Heart right ventricle (tissue), 16 donors: Measurements from ENCODE around the gene ZNF526. TPM values are rescaled to one million over a fixed set of nuclear protein-coding genes. Genes with fewer than 3 reads are reported as not detected.
"Not testable (repeated sequence)": the region's sequence is repeated elsewhere in the genome, so short reads cannot be mapped to it uniquely, and the experiment has no call there.

Source experiments
- ATAC-seq, 8 donors: fragments of 200-7000 bp; cut with Tn5 transposase; one replicate each; pipeline ENCODE4 v1.9.1; 2020; ENCODE audit warnings: mild to moderate bottlenecking in 8 of 8, moderate library complexity in 8 of 8, moderate number of reproducible peaks in 1 of 8
- DNase-seq, 2 donors: peaks; one replicate each; pipeline ENCODE4 v3.0.0-alpha.2; 2020
- H3K27ac ChIP-seq, 10 donors: fragments of 200-600 bp; sonication (generic) in 2 of 10; one replicate each; pipeline versions ENCODE4 v1.5.0 to v1.8.0; 2020 to 2022; ENCODE audit warnings: mild to moderate bottlenecking in 3 of 10
- H3K27me3 ChIP-seq, 7 donors: fragments of 200-600 bp; one replicate each; pipeline ENCODE4 v1.8.0; 2021 to 2022; ENCODE audit warnings: mild to moderate bottlenecking in 2 of 7
- H3K36me3 ChIP-seq, 9 donors: fragments of 200-600 bp; sonication (generic) in 1 of 9; one replicate each; pipeline versions ENCODE4 v1.5.0 to v1.8.0; 2020 to 2022; ENCODE audit warnings: mild to moderate bottlenecking in 2 of 9
- H3K4me1 ChIP-seq, 9 donors: fragments of 200-600 bp; sonication (generic) in 1 of 9; one replicate each; pipeline versions ENCODE4 v1.5.0 to v1.8.0; 2020 to 2022; ENCODE audit warnings: mild to moderate bottlenecking in 4 of 9
- H3K4me3 ChIP-seq, 10 donors: fragments of 200-600 bp; sonication (generic) in 2 of 10; one replicate each; pipeline versions ENCODE4 v1.5.0 to v1.8.0; 2020 to 2022; ENCODE audit warnings: mild to moderate bottlenecking in 7 of 10, moderate library complexity in 2 of 10
- H3K9me3 ChIP-seq, 11 donors: fragments of 200-600 bp in 10 of 11; sonication (generic) in 2 of 11; one replicate each; pipeline versions ENCODE4 v1.5.0 to v1.8.0; 2013 to 2022; ENCODE audit warnings: mild to moderate bottlenecking in 2 of 11, control low read depth in 1 of 11, moderate library complexity in 1 of 11
- WGBS, 2 donors: extraction: QIAGEN DNeasy Blood & Tissue Kit; methylation state at CpG; one replicate each; pipeline ENCODE4 v1.1.7; 2013; ENCODE audit warnings: inconsistent platforms in 1 of 2; 5-methylcytosine and 5-hydroxymethylcytosine counted together
- intact Hi-C, 10 donors: fragments of 100-400 bp; cut with DNase I; formaldehyde crosslinking; loops; one replicate each; pipeline versions ENCODE4 v1.11.1 to v1.14.2; 2022
- polyA plus RNA-seq, 2 donors: library from polyadenylated mRNA; stranded (reverse); fragments of 200-250 nt; gene quantifications; one replicate each; pipeline ENCODE4 v1.2.3, GENCODE V29; 2013
- total RNA-seq, 10 donors: library from RNA; stranded (reverse); fragmentation: NEBNext Ultra II Directional in 3 of 10; extraction: Animal tissue kit (Norgen Biotek cat#: 25700) in 3 of 10; gene quantifications; one replicate each; pipeline versions ENCODE4 v1.2.1 to v1.2.4, GENCODE V29; 2021 to 2023
- TF ChIP-seq, protein P1 (sequence below), 9 donors: fragments of 200-600 bp; sonication (generic) in 2 of 9; IDR thresholded peaks; one replicate each; pipeline versions ENCODE4 v1.5.0 to v1.8.0; 2021 to 2022; ENCODE audit warnings: antibody characterized with exemption in 9 of 9, mild to moderate bottlenecking in 5 of 9, moderate library complexity in 1 of 9
- donor health status: Arrhythmogenic right ventricular cardiomyopathy.
- donor health status: ischemic (EF 13 %, LVEDD 7.1; RV severe dilation, severe dysfunction).
- donor health status: healthy with polysubstance abuse.
- donor health status: DM: no; HTN: yes; CAD: no.
- donor health status: DM: no; HTN: no; CAD: no.
- donor health status: ischemic (EF 25% LVEDD 6.9; RV normal size, moderate dysfunction).
- donor health status: ischemic (EF 25% LVEDD 5.7; RV mildly dilated, moderate dysfunction).
- donor health status: healthy.
- donor health status: DM: yes; HTN: yes; CAD: no.
- donor health status: Ischemic cardiomyopathy.
- donor health status: ischemic (EF 35%, LVEDD 5.7; RV mildly dilated, moderate dysfunction).
- donor health status: nonischemic (EF 11% LVEDD 7.7; RV severe dilation, severe dysfunction).
- donor health status: DM: yes; HTN: yes; CAD: no.
- donor health status: PGD.
- donor health status: ischemic (EF 29% LVEDD 5.4; RV normal size, mild dysfunction).
- donor health status: nonischemic (EF 23%, LVEDD 6.1; RV moderate dilation, normal function).

ZNF526 gene
- total and polyA plus RNA-seq, 12 donors = 3.2 to 7.0 (median 5.1) TPM

DNA sequence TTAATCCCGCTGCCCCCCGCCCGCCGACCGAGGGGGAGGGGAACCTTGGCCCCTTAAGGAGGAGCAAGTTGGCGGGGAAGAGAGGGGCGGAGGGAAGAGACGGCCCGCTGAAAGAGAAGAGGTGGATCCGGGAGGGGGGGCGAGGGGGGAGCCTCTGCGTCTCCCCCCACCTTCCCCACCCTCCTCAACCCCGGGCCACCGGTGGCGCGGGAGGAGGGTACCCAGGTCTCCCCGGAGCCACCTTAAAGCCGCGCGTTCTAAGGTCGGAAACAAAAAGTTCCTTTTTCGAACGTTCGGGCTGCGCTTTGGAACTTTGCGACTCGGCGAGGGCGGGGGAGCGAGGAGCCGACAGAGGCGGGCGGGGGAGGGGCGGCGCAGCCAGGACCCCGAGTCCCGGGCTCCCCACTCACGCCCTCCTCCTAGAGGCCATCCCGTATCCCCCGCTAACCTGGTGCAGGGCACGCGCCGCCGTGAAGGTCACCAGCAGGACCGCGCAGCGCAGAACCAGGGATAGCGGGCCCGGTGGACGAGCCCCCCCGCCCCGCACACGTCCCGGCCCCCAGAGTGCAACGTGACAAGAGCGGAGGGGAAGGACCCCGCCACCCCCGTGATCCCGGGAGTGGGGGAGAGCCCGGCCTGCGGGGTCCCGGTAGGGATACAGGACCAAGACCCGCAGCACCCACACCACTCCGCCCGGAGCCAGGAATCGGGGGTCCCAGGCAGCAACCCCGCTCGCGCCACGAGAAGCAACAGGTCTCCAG, 34.2 kb downstream of the ZNF526 start:
- H3K27ac ChIP-seq = peak overlapping the region; percentile 96 to 100 (median 98)
- peaks cover 0 to 12% (median 4%) of the 10 kb centered on the region in 9 donors for H3K36me3 ChIP-seq
- peak overlapping the region; percentile 73 to 100 (median 98) for H3K4me3 ChIP-seq
- no peaks in the 10 kb centered on the region for H3K27me3 ChIP-seq
- intact Hi-C loops = loop anchor here in 4 of 10 donors (1.0 to 2.0 kb wide), 2 partner anchors 15 kb away; partner anchors contain the start of gene CIC (in 4 of the 4)
- H3K9me3 ChIP-seq = no peaks in the 10 kb centered on the region
- WGBS, 2 donors = 1% methylated on average over 54 to 70 of the region's 70 CpGs
- DNase-seq (peak; percentile 72 to 83), ATAC-seq (peak; percentile 12 to 38 (median 18))
- TF ChIP-seq, protein P1, sequence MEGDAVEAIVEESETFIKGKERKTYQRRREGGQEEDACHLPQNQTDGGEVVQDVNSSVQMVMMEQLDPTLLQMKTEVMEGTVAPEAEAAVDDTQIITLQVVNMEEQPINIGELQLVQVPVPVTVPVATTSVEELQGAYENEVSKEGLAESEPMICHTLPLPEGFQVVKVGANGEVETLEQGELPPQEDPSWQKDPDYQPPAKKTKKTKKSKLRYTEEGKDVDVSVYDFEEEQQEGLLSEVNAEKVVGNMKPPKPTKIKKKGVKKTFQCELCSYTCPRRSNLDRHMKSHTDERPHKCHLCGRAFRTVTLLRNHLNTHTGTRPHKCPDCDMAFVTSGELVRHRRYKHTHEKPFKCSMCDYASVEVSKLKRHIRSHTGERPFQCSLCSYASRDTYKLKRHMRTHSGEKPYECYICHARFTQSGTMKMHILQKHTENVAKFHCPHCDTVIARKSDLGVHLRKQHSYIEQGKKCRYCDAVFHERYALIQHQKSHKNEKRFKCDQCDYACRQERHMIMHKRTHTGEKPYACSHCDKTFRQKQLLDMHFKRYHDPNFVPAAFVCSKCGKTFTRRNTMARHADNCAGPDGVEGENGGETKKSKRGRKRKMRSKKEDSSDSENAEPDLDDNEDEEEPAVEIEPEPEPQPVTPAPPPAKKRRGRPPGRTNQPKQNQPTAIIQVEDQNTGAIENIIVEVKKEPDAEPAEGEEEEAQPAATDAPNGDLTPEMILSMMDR (IDR thresholded peaks at IDR 0.05) = peak in 4 of 9 donors; percentile 3 to 36 (median 31)
- peaks cover 28 to 60% (median 51%) of the 10 kb centered on the region in 9 donors for H3K4me1 ChIP-seq

DNA sequence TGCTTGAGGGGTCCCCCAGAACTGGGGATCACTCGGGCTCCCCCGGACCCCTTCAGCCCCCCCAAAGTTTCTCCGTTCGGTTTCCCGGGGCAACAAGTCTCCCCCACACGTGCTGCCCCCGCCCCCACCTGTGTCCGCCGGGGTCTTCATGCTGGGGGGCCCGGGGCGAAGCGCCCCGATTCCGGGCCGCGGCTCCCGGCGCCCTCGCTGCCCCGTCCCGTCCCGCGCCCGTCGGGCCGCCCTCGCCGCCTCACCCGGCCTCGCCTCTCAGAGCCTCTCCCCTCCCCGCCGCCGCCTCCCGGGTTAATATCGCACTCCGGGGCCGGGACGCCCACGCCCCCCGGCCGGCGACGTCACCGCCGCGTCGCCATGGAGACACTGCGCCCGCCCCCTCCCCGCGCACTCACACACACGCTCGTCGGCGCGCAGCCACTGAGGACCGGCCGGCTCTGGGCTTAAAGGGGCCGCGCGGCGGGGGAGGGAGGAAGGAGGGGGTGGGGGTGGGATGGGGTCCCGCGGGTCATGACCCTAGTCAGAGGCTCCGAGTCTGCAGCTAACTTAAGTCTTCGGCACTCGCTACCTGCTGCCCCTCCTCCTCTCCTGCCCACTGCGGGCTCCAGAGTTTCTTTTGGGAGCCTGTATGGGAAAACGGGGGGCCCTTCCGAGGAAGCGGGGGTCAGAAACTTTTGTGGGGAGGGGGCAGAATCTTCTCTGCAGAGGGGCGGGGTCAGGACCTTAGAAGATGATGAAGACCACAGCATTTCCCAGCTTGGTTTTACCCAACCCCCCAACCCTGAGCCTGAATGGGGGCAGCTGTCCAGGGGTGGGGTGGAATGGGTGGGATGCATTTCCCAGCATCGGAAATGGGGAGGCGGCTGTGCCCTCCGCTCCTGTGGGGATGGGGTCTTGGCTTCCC, 35.0 kb downstream of the ZNF526 start, which contains the start of gene ERF:
ERF (minus strand) TSS at position 279 of the 916 bp plus-strand sequence; CDS start at position 150, 129 bp downstream.
- TF ChIP-seq, protein P1 (IDR thresholded peaks at IDR 0.05) = no peak
- no peaks in the 10 kb centered on the region for H3K9me3 ChIP-seq
- intact Hi-C loops = loop anchor here in 5 of 10 donors (1.0 to 2.0 kb wide), 3 partner anchors 13 to 14 kb away; partner anchors contain the start of gene CIC (in 4 of the 5)
- WGBS, 2 donors = 1 to 2% methylated on average over 43 to 75 of the region's 75 CpGs
- H3K27ac ChIP-seq = peak within 1 kb of the TSS; percentile 96 to 100 (median 98)
- H3K4me3 ChIP-seq = peak within 1 kb of the TSS; percentile 73 to 100 (median 98)
- peaks cover 23 to 51% (median 42%) of the 10 kb centered on the region in 9 donors for H3K4me1 ChIP-seq
- no peaks in the 10 kb centered on the region for H3K27me3 ChIP-seq
- ATAC-seq = peak; percentile 79 to 88 (median 82)
- DNase-seq = peak; percentile 94 to 96
- H3K36me3 ChIP-seq = peaks cover 0 to 4% (median 0%) of the 10 kb centered on the region in 9 donors

DNA sequence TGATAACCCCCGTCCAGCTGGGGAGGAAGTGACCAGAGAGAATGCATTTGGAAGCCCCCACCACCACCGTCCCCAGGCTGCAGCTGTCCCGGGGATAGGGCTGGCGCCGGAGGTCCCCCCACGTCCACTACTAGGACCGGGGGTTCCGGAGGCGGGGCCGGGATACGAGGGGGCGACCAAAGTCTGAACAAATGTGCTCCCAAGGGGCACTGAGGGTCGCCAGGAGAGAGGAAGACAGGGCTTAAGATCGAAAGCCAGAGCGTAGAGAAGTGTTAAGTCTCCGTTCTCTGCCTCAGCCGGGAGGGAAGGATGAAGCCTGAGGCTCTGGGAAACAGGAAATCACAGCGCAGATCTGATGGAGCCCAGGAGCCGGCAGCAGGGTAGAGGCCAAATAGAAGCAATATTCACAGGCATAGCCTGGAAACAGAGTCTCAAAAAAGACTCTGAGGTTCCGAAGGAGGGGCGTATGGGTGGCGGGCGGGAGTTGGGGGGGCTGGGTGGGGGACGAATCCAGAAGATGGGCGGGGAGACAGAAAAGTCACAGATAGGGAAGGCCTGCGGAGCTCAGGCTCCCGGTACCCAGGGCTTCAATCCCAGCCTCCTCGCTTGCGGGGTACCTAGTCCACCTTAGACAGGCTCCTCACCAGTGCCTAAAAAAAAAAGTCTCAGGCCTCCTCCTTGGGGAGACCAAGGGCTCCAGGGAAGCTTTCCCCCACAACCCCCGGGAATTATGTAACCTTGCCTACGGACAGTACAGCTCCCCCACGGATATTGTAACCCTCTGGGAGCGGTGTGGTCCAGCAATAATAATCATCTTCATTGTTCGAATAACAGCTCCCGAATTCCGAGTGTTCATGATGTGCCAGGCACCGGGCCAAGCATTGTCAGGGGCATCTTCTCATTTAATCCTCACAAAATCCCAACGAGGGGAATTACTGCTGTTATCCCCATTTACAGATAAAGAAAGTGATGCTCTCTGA, 35.9 kb downstream of the ZNF526 start:
- Histone ChIP-seq H3K4me3 (peak overlapping the region; percentile 73 to 100 (median 98)), H3K27ac (peak overlapping the region; percentile 96 to 100 (median 98)), H3K9me3 (no peaks in the 10 kb centered on the region), H3K27me3 (no peaks in the 10 kb centered on the region), H3K36me3 (no peaks in the 10 kb centered on the region), H3K4me1 (peaks cover 13 to 42% (median 33%) of the 10 kb centered on the region in 9 donors)
- peak; percentile 1 to 48 (median 28) for ATAC-seq
- intact Hi-C loops = loop anchor here in 4 of 10 donors (1.0 to 2.0 kb wide), 2 partner anchors 12 to 13 kb away; partner anchors contain the start of gene CIC (in 3 of the 4)
- peak; percentile 65 to 83 for DNase-seq
- TF ChIP-seq, protein P1 (IDR thresholded peaks at IDR 0.05) = no peak
- WGBS, 2 donors = 3 to 4% methylated on average over 38 of the region's 38 CpGs

DNA sequence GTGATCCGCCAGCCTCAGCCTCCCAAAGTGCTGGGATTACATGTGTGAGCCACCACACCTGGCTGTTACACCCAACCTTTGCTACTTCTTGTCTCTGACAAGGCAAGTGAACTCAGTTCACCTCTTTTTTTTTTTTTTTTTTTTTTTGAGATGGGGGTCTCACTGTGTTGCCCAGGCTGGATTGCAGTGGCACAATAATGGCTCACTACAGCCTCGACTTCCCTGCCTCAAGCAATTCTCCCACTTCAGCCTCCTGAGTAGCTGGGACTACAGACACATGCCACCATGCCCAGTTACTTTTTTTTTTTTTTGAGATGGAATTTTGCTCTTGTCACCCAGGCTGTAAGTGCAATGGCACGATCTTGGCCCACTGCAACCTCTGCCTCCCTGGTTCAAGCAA, 37.7 kb downstream of the ZNF526 start:
- H3K4me1 ChIP-seq = peaks cover 0 to 24% (median 15%) of the 10 kb centered on the region in 9 donors
- intact Hi-C loops, H3K9me3 ChIP-seq, H3K27me3 ChIP-seq, H3K36me3 ChIP-seq, DNase-seq, H3K27ac ChIP-seq, ATAC-seq, H3K4me3 ChIP-seq: not testable (repeated sequence)
- WGBS, 2 donors = 84 to 94% methylated on average over 3 of the region's 3 CpGs
